WTC11 (cell line): ENCODE results near the gene STPG3. TPM values are rescaled to one million over a fixed set of nuclear protein-coding genes. Genes with fewer than 3 reads are reported as not detected.

Source experiments
- ATAC-seq: fragments of 200-7000 bp; cut with Tn5 transposase; 2 replicates; pipeline ENCODE4 v1.10.0; 2021; ENCODE audit warnings: mild to moderate bottlenecking, moderate library complexity
- CTCF ChIA-PET: fragments of 300-600 bp; sonication (Branson Sonifier 250); formaldehyde crosslinking; loops from one replicate; lab custom pipeline; 2021; ENCODE audit warnings: antibody characterized with exemption; lab: Charles Lee
- POLR2A ChIA-PET: fragments of 350-600 bp; sonication (Branson Sonifier 250); formaldehyde crosslinking; loops from one replicate; lab custom pipeline; 2021; ENCODE audit warnings: antibody characterized with exemption; lab: Charles Lee
- DNase-seq: peaks from one replicate; pipeline ENCODE4 v3.0.0; 2021; ENCODE audit warnings: low spot score
- H3K27ac Mint-ChIP-seq: 2 replicates; pipeline ENCODE4 v1.8.0; 2021; ENCODE audit warnings: mixed read lengths
- H3K27me3 Mint-ChIP-seq: 2 replicates; pipeline ENCODE4 v1.8.0; 2021; ENCODE audit warnings: low read depth, mild to moderate bottlenecking, moderate library complexity, mixed read lengths
- H3K36me3 Mint-ChIP-seq: 2 replicates; pipeline ENCODE4 v1.8.0; 2021; ENCODE audit warnings: mixed read lengths
- H3K4me1 Mint-ChIP-seq: 2 replicates; pipeline ENCODE4 v1.8.0; 2022; ENCODE audit warnings: mixed read lengths
- H3K4me3 Mint-ChIP-seq: 2 replicates; pipeline ENCODE4 v1.8.0; 2021; ENCODE audit warnings: mild to moderate bottlenecking, moderate library complexity, mixed read lengths
- H3K9me3 Mint-ChIP-seq: 2 replicates; pipeline ENCODE4 v1.8.0; 2021; ENCODE audit warnings: mixed read lengths
- CREM ChIP-seq: sonication (generic); formaldehyde crosslinking; IDR thresholded peaks from 2 replicates; pipeline ENCODE4 v1.8.1; 2022; ENCODE audit warnings: mild to moderate bottlenecking, missing genetic modification reagents, moderate library complexity
- ETV6 ChIP-seq: sonication (generic); formaldehyde crosslinking; IDR thresholded peaks from 2 replicates; pipeline ENCODE4 v1.8.1; 2022; ENCODE audit warnings: mild to moderate bottlenecking, missing genetic modification reagents
- FOXK1 ChIP-seq: sonication (generic); formaldehyde crosslinking; IDR thresholded peaks from 2 replicates; pipeline ENCODE4 v1.8.0; 2022; ENCODE audit warnings: mild to moderate bottlenecking, moderate library complexity, missing genetic modification reagents
- GABPB1 ChIP-seq: sonication (generic); formaldehyde crosslinking; IDR thresholded peaks from 2 replicates; pipeline ENCODE4 v1.8.1; 2023; ENCODE audit warnings: mild to moderate bottlenecking, missing genetic modification reagents
- KAT7 ChIP-seq: sonication (generic); formaldehyde crosslinking; IDR thresholded peaks from 2 replicates; pipeline ENCODE4 v1.8.1; 2023; ENCODE audit warnings: missing genetic modification reagents, mild to moderate bottlenecking, borderline replicate concordance
- NFATC4 ChIP-seq: fragments of 250-450 bp; sonication (Bioruptor Pico); IDR thresholded peaks from 2 replicates; pipeline ENCODE4 v1.9.0; 2021; ENCODE audit warnings: mild to moderate bottlenecking
- NR1H2 ChIP-seq: sonication (generic); formaldehyde crosslinking; IDR thresholded peaks from 2 replicates; pipeline ENCODE4 v1.9.0; 2021; ENCODE audit warnings: mild to moderate bottlenecking, moderate library complexity, missing genetic modification reagents
- RORB ChIP-seq: fragments of 250-450 bp; sonication (Bioruptor Pico); IDR thresholded peaks from 2 replicates; pipeline ENCODE4 v1.9.0; 2021; ENCODE audit warnings: mild to moderate bottlenecking
- SP1 ChIP-seq: sonication (generic); formaldehyde crosslinking; conservative IDR thresholded peaks from 2 replicates; pipeline ENCODE4 v1.8.1; 2022; ENCODE audit warnings: missing genetic modification reagents
- TCF7 ChIP-seq: sonication (generic); formaldehyde crosslinking; IDR thresholded peaks from 2 replicates; pipeline ENCODE4 v1.8.0; 2022; ENCODE audit warnings: mild to moderate bottlenecking, low read depth, missing genetic modification reagents, moderate library complexity
- TEAD1 ChIP-seq: sonication (generic); formaldehyde crosslinking; IDR thresholded peaks from 2 replicates; pipeline ENCODE4 v1.8.0; 2022; ENCODE audit warnings: mild to moderate bottlenecking, missing genetic modification reagents
- ZNF232 ChIP-seq: sonication (generic); formaldehyde crosslinking; IDR thresholded peaks from 2 replicates; pipeline ENCODE4 v1.8.0; 2022; ENCODE audit warnings: mild to moderate bottlenecking, missing genetic modification reagents
- ZNF317 ChIP-seq: sonication (generic); formaldehyde crosslinking; IDR thresholded peaks from 2 replicates; pipeline ENCODE4 v1.8.1; 2023; ENCODE audit warnings: low read depth, mild to moderate bottlenecking, moderate library complexity, missing genetic modification reagents, borderline replicate concordance
- ZNF423 ChIP-seq: fragments of 250-450 bp; sonication (Bioruptor Pico); IDR thresholded peaks from 2 replicates; pipeline ENCODE4 v2.1.2; 2022; ENCODE audit warnings: mild to moderate bottlenecking, moderate library complexity
- total RNA-seq: library from RNA; stranded (reverse); gene quantifications from 3 replicates; pipeline ENCODE4 v1.2.3, GENCODE V29; 2021
- TF ChIP-seq, protein P1 (sequence below): sonication (generic); formaldehyde crosslinking; IDR thresholded peaks from 2 replicates; pipeline ENCODE4 v1.8.0; 2022; ENCODE audit warnings: mild to moderate bottlenecking, missing genetic modification reagents
- TF ChIP-seq, protein P2 (sequence below): sonication (generic); formaldehyde crosslinking; IDR thresholded peaks from 2 replicates; pipeline ENCODE4 v1.8.0; 2023; ENCODE audit warnings: missing genetic modification reagents, mild to moderate bottlenecking, borderline replicate concordance
- TF ChIP-seq, protein P3 (sequence below): sonication (generic); formaldehyde crosslinking; IDR thresholded peaks from 2 replicates; pipeline ENCODE4 v1.8.1; 2023; ENCODE audit warnings: mild to moderate bottlenecking, moderate library complexity, missing genetic modification reagents
- TF ChIP-seq, protein P4 (sequence below): sonication (generic); formaldehyde crosslinking; conservative IDR thresholded peaks from 2 replicates; pipeline ENCODE4 v1.8.1; 2022; ENCODE audit warnings: mild to moderate bottlenecking, missing genetic modification reagents
- TF ChIP-seq, protein P5 (sequence below): sonication (generic); formaldehyde crosslinking; IDR thresholded peaks from 2 replicates; pipeline ENCODE4 v1.8.1; 2023; ENCODE audit warnings: mild to moderate bottlenecking, missing genetic modification reagents, moderate library complexity
- TF ChIP-seq, protein P6 (sequence below): sonication (generic); formaldehyde crosslinking; IDR thresholded peaks from 2 replicates; pipeline ENCODE4 v1.8.0; 2022; ENCODE audit warnings: missing genetic modification reagents
- TF ChIP-seq, protein P7 (sequence below): fragments of 250-450 bp; sonication (Bioruptor Pico); IDR thresholded peaks from 2 replicates; pipeline ENCODE4 v1.9.0; 2021; ENCODE audit warnings: mild to moderate bottlenecking

Gene STPG3
- total RNA-seq, 1 experiment from 2014 or later, result 0.26 TPM

DNA sequence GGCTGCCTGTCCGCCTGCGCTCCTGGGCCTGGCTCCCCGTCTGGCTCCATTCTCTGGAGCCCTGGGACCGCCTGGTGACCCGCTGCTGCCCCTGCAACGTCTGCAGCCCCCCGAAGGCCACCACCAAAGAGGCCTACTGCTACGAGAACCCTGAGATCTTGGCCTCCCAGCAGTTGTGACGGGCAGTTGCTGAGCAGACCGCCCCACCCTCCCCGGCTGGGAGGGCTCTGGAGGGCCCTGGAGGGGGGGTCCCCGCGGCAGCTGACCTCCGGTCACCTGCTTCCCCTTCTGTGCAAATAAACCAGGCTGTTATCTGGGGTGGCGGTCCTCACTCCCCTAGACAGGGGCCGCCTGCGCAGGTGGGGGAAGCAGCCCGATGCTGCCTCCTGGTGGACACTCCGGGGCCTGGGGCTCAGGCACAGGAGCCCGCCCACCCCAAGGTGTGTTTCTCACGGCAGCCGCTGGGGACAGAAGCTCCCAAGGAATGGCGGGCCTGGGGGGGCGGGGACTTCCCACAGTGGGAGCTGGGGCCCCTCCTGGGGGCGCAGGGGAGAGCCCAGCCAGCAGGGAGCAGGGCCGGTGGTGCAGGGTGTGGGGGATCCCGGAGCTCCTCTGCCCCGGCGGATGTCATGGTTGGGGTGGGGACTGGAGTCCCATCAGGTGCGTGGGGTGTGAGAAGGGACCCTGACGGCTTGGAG is 14.7 kb upstream of the STPG3 start:
- Mint-ChIP-seq H3K4me1 (peaks cover 18% of the 10 kb centered on the region), H3K9me3 (no peaks in the 10 kb centered on the region), H3K27ac (no peak overlapping the region), H3K27me3 (no peaks in the 10 kb centered on the region), H3K4me3 (no peak overlapping the region), H3K36me3 (no peaks in the 10 kb centered on the region)
- DNase-seq (peak; percentile 96), ATAC-seq (peak; percentile 23)
- ChIA-PET CTCF (interaction anchor here (0.6 to 4.6 kb wide), 91 partner anchors 11 to 632 kb away, joined by 3 to 143 read pairs (median 6); partner anchors contain the start of genes CYSRT1, ENTPD2, ENTPD8 and EXD3), POLR2A (interaction anchor here (0.5 to 0.9 kb wide), 3 partner anchors 21 to 122 kb away, joined by 3 to 4 read pairs (median 3); partner anchors contain the start of genes DPP7 and NRARP)
- TF ChIP-seq ZNF423 (CRISPR knock-in tag) (peak; percentile 87), ETV6 (peak; percentile 43; the same call in 1 of the 2 replicates), RORB (CRISPR knock-in tag) (no peak), KAT7 (CRISPR knock-in tag) (no peak), NR1H2 (CRISPR knock-in tag) (no peak), ZNF232 (CRISPR knock-in tag) (no peak), TCF7 (CRISPR knock-in tag) (no peak), ZNF317 (CRISPR knock-in tag) (no peak), CREM (CRISPR knock-in tag) (no peak), FOXK1 (CRISPR knock-in tag) (no peak), GABPB1 (CRISPR knock-in tag) (peak; percentile 52; the same call in 1 of the 2 replicates), SP1 (CRISPR knock-in tag) (peak; percentile 53; the same call in 1 of the 2 replicates), NFATC4 (CRISPR knock-in tag) (no peak), TEAD1 (CRISPR knock-in tag) (peak; percentile 77)
- TF ChIP-seq, protein P1, sequence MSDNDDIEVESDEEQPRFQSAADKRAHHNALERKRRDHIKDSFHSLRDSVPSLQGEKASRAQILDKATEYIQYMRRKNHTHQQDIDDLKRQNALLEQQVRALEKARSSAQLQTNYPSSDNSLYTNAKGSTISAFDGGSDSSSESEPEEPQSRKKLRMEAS, result peak; percentile 52; the same call in 1 of the 2 replicates
- TF ChIP-seq, protein P2, sequence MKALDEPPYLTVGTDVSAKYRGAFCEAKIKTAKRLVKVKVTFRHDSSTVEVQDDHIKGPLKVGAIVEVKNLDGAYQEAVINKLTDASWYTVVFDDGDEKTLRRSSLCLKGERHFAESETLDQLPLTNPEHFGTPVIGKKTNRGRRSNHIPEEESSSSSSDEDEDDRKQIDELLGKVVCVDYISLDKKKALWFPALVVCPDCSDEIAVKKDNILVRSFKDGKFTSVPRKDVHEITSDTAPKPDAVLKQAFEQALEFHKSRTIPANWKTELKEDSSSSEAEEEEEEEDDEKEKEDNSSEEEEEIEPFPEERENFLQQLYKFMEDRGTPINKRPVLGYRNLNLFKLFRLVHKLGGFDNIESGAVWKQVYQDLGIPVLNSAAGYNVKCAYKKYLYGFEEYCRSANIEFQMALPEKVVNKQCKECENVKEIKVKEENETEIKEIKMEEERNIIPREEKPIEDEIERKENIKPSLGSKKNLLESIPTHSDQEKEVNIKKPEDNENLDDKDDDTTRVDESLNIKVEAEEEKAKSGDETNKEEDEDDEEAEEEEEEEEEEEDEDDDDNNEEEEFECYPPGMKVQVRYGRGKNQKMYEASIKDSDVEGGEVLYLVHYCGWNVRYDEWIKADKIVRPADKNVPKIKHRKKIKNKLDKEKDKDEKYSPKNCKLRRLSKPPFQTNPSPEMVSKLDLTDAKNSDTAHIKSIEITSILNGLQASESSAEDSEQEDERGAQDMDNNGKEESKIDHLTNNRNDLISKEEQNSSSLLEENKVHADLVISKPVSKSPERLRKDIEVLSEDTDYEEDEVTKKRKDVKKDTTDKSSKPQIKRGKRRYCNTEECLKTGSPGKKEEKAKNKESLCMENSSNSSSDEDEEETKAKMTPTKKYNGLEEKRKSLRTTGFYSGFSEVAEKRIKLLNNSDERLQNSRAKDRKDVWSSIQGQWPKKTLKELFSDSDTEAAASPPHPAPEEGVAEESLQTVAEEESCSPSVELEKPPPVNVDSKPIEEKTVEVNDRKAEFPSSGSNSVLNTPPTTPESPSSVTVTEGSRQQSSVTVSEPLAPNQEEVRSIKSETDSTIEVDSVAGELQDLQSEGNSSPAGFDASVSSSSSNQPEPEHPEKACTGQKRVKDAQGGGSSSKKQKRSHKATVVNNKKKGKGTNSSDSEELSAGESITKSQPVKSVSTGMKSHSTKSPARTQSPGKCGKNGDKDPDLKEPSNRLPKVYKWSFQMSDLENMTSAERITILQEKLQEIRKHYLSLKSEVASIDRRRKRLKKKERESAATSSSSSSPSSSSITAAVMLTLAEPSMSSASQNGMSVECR (CRISPR knock-in tag), result peak; percentile 84; the same call in 1 of the 2 replicates
- TF ChIP-seq, protein P3, sequence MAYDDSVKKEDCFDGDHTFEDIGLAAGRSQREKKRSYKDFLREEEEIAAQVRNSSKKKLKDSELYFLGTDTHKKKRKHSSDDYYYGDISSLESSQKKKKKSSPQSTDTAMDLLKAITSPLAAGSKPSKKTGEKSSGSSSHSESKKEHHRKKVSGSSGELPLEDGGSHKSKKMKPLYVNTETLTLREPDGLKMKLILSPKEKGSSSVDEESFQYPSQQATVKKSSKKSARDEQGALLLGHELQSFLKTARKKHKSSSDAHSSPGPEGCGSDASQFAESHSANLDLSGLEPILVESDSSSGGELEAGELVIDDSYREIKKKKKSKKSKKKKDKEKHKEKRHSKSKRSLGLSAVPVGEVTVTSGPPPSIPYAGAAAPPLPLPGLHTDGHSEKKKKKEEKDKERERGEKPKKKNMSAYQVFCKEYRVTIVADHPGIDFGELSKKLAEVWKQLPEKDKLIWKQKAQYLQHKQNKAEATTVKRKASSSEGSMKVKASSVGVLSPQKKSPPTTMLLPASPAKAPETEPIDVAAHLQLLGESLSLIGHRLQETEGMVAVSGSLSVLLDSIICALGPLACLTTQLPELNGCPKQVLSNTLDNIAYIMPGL (CRISPR knock-in tag), result peak; percentile 88
- TF ChIP-seq, protein P4, sequence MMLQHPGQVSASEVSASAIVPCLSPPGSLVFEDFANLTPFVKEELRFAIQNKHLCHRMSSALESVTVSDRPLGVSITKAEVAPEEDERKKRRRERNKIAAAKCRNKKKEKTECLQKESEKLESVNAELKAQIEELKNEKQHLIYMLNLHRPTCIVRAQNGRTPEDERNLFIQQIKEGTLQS (CRISPR knock-in tag), result no peak
- TF ChIP-seq, protein P5, sequence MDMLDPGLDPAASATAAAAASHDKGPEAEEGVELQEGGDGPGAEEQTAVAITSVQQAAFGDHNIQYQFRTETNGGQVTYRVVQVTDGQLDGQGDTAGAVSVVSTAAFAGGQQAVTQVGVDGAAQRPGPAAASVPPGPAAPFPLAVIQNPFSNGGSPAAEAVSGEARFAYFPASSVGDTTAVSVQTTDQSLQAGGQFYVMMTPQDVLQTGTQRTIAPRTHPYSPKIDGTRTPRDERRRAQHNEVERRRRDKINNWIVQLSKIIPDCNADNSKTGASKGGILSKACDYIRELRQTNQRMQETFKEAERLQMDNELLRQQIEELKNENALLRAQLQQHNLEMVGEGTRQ, result peak; percentile 34
- TF ChIP-seq, protein P6, sequence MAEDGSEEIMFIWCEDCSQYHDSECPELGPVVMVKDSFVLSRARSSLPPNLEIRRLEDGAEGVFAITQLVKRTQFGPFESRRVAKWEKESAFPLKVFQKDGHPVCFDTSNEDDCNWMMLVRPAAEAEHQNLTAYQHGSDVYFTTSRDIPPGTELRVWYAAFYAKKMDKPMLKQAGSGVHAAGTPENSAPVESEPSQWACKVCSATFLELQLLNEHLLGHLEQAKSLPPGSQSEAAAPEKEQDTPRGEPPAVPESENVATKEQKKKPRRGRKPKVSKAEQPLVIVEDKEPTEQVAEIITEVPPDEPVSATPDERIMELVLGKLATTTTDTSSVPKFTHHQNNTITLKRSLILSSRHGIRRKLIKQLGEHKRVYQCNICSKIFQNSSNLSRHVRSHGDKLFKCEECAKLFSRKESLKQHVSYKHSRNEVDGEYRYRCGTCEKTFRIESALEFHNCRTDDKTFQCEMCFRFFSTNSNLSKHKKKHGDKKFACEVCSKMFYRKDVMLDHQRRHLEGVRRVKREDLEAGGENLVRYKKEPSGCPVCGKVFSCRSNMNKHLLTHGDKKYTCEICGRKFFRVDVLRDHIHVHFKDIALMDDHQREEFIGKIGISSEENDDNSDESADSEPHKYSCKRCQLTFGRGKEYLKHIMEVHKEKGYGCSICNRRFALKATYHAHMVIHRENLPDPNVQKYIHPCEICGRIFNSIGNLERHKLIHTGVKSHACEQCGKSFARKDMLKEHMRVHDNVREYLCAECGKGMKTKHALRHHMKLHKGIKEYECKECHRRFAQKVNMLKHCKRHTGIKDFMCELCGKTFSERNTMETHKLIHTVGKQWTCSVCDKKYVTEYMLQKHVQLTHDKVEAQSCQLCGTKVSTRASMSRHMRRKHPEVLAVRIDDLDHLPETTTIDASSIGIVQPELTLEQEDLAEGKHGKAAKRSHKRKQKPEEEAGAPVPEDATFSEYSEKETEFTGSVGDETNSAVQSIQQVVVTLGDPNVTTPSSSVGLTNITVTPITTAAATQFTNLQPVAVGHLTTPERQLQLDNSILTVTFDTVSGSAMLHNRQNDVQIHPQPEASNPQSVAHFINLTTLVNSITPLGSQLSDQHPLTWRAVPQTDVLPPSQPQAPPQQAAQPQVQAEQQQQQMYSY (CRISPR knock-in tag), result no peak
- TF ChIP-seq, protein P7, sequence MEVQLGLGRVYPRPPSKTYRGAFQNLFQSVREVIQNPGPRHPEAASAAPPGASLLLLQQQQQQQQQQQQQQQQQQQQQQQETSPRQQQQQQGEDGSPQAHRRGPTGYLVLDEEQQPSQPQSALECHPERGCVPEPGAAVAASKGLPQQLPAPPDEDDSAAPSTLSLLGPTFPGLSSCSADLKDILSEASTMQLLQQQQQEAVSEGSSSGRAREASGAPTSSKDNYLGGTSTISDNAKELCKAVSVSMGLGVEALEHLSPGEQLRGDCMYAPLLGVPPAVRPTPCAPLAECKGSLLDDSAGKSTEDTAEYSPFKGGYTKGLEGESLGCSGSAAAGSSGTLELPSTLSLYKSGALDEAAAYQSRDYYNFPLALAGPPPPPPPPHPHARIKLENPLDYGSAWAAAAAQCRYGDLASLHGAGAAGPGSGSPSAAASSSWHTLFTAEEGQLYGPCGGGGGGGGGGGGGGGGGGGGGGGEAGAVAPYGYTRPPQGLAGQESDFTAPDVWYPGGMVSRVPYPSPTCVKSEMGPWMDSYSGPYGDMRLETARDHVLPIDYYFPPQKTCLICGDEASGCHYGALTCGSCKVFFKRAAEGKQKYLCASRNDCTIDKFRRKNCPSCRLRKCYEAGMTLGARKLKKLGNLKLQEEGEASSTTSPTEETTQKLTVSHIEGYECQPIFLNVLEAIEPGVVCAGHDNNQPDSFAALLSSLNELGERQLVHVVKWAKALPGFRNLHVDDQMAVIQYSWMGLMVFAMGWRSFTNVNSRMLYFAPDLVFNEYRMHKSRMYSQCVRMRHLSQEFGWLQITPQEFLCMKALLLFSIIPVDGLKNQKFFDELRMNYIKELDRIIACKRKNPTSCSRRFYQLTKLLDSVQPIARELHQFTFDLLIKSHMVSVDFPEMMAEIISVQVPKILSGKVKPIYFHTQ (CRISPR knock-in tag), result no peak
